HEK293 (cell line): ENCODE results near the gene PINLYP.

Experiments used
- CTCF ChIA-PET: fragments of 350-600 bp; formaldehyde crosslinking; extraction: SDS; loops from one replicate; lab custom pipeline; 2021; ENCODE audit warnings: antibody characterized with exemption; lab: Yijun Ruan, JAX
- POLR2A ChIA-PET: fragments of 300-600 bp; formaldehyde crosslinking; extraction: SDS; loops from one replicate; lab custom pipeline; 2020; ENCODE audit warnings: antibody characterized with exemption, inconsistent platforms; lab: Yijun Ruan, JAX
- H3K27ac ChIP-seq: fragments of 200-500 bp; sonication (Bioruptor generic); 2 replicates; pipeline ENCODE4 v1.5.1; 2014; ENCODE audit warnings: low read depth, low read length, control low read depth, inconsistent platforms; ENCODE audit errors: extremely low read depth
- H3K36me3 ChIP-seq, 2 experiments: fragments of 200-500 bp in 1 of 2; sonication (Bioruptor generic) in 1 of 2; 1 replicate in 1 of 2; 2 replicates in 1 of 2; pipeline ENCODE4 v1.5.1; 2014 to 2017; ENCODE audit warnings: inconsistent platforms in 2 of 2, low read length in 2 of 2; ENCODE audit not compliant: control insufficient read depth in 2 of 2, insufficient read depth in 1 of 2
- H3K4me1 ChIP-seq: fragments of 200-500 bp; sonication (Bioruptor generic); 2 replicates; pipeline ENCODE4 v1.5.1; 2014; ENCODE audit warnings: mild to moderate bottlenecking, low read length, inconsistent platforms; ENCODE audit not compliant: control insufficient read depth, insufficient read depth
- H3K4me3 ChIP-seq: 2 replicates; pipeline ENCODE4 v1.5.1; 2011; ENCODE audit warnings: low read depth, mild to moderate bottlenecking, control low read depth, low read length, moderate library complexity
- H3K9me3 ChIP-seq: fragments of 200-500 bp; sonication (Bioruptor generic); 2 replicates; pipeline ENCODE4 v1.5.1; 2014; ENCODE audit warnings: low read depth, low read length, inconsistent platforms; ENCODE audit not compliant: control insufficient read depth, insufficient read depth
- BCL6B ChIP-seq: fragments of 450-650 bp; formaldehyde crosslinking; IDR thresholded peaks from 2 replicates; pipeline ENCODE4 v1.5.1; 2017; ENCODE audit warnings: missing biosample characterization, missing genetic modification characterization
- GLIS2 ChIP-seq: fragments of 450-650 bp; formaldehyde crosslinking; IDR thresholded peaks from 2 replicates; pipeline ENCODE4 v1.5.1; 2016; ENCODE audit warnings: missing biosample characterization, missing genetic modification characterization
- KLF8 ChIP-seq: fragments of 450-650 bp; formaldehyde crosslinking; IDR thresholded peaks from 2 replicates; pipeline ENCODE4 v1.5.1; 2016; ENCODE audit warnings: missing biosample characterization, missing genetic modification characterization
- MEIS1 ChIP-seq: sonication (generic); formaldehyde crosslinking; IDR thresholded peaks from 2 replicates; pipeline ENCODE4 v1.8.1; 2022; ENCODE audit warnings: missing genetic modification reagents, mild to moderate bottlenecking, borderline replicate concordance
- REST ChIP-seq: fragments of 450-650 bp; formaldehyde crosslinking; IDR thresholded peaks from 2 replicates; pipeline ENCODE4 v1.5.1; 2016; ENCODE audit warnings: missing biosample characterization, missing genetic modification characterization
- ZBTB17 ChIP-seq: fragments of 450-650 bp; formaldehyde crosslinking; IDR thresholded peaks from 2 replicates; pipeline ENCODE4 v1.5.1; 2016; ENCODE audit warnings: missing biosample characterization, missing genetic modification characterization
- ZBTB20 ChIP-seq: fragments of 450-650 bp; formaldehyde crosslinking; IDR thresholded peaks from 2 replicates; pipeline ENCODE4 v1.5.1; 2016; ENCODE audit warnings: missing biosample characterization, missing genetic modification characterization
- ZEB2 ChIP-seq: fragments of 450-650 bp; formaldehyde crosslinking; IDR thresholded peaks from 2 replicates; pipeline ENCODE4 v1.5.1; 2016; ENCODE audit warnings: missing biosample characterization, missing genetic modification characterization
- ZNF114 ChIP-seq: fragments of 450-650 bp; formaldehyde crosslinking; IDR thresholded peaks from 2 replicates; pipeline ENCODE4 v1.5.0; 2017; ENCODE audit warnings: missing biosample characterization, missing genetic modification characterization
- ZNF341 ChIP-seq: fragments of 450-650 bp; formaldehyde crosslinking; IDR thresholded peaks from 2 replicates; pipeline ENCODE4; 2016; ENCODE audit warnings: low read depth, missing biosample characterization, missing genetic modification characterization
- ZNF362 ChIP-seq: fragments of 450-650 bp; formaldehyde crosslinking; IDR thresholded peaks from 2 replicates; pipeline ENCODE4 v1.5.1; 2016; ENCODE audit warnings: missing biosample characterization, missing genetic modification characterization
- ZNF391 ChIP-seq: fragments of 450-650 bp; formaldehyde crosslinking; IDR thresholded peaks from 2 replicates; pipeline ENCODE4 v1.5.1; 2016; ENCODE audit warnings: low read depth, missing biosample characterization, missing genetic modification characterization, borderline replicate concordance
- ZNF561 ChIP-seq: fragments of 450-650 bp; IDR thresholded peaks from 2 replicates; pipeline ENCODE4 v1.5.1; 2018; ENCODE audit warnings: missing biosample characterization, missing genetic modification characterization, borderline replicate concordance
- ZNF610 ChIP-seq: fragments of 450-650 bp; formaldehyde crosslinking; IDR thresholded peaks from 2 replicates; pipeline ENCODE4 v1.5.1; 2016; ENCODE audit warnings: missing biosample characterization, missing genetic modification characterization, borderline replicate concordance
- ZNF660 ChIP-seq: fragments of 450-650 bp; IDR thresholded peaks from 2 replicates; pipeline ENCODE4 v1.5.1; 2018; ENCODE audit warnings: missing biosample characterization, mild to moderate bottlenecking, missing genetic modification characterization
- ZNF692 ChIP-seq: fragments of 450-650 bp; formaldehyde crosslinking; IDR thresholded peaks from 2 replicates; pipeline ENCODE4 v1.5.1; 2016; ENCODE audit warnings: missing biosample characterization, missing genetic modification characterization
- ZNF704 ChIP-seq: fragments of 450-650 bp; formaldehyde crosslinking; IDR thresholded peaks from 2 replicates; pipeline ENCODE4 v1.5.1; 2016; ENCODE audit warnings: missing biosample characterization, missing genetic modification characterization
- ZNF837 ChIP-seq: fragments of 450-650 bp; formaldehyde crosslinking; IDR thresholded peaks from 2 replicates; pipeline ENCODE4 v1.5.1; 2016; ENCODE audit warnings: missing biosample characterization, missing genetic modification characterization
- ZSCAN4 ChIP-seq: fragments of 450-650 bp; formaldehyde crosslinking; IDR thresholded peaks from 2 replicates; pipeline ENCODE4 v1.5.1; 2017; ENCODE audit warnings: missing biosample characterization, missing genetic modification characterization
- ZXDB ChIP-seq: fragments of 450-650 bp; formaldehyde crosslinking; IDR thresholded peaks from 2 replicates; pipeline ENCODE4 v1.5.1; 2016; ENCODE audit warnings: missing biosample characterization, missing genetic modification characterization
- TF ChIP-seq, protein P1 (sequence below): fragments of 450-650 bp; formaldehyde crosslinking; IDR thresholded peaks from 2 replicates; pipeline ENCODE4 v1.5.1; 2016; ENCODE audit warnings: missing biosample characterization, missing genetic modification characterization

Gene PINLYP

GRCh38 chr19:43532962-43533545 lies 42.5 kb upstream of the PINLYP start, which contains the start of gene ZNF575 (continued):
- TF ChIP-seq REST (tag by site-specific recombination) (no peak), ZBTB20 (0 out of 2 replicates have a peak, but pooled peaks have one; percentile 15), BCL6B (tag by site-specific recombination) (no peak), ZNF114 (no peak), ZNF561 (peak; percentile 92), ZNF837 (tag by site-specific recombination) (no peak)
- TF ChIP-seq, all 188 proteins: peak for 40

GRCh38 chr19:43533546-43534304 lies 41.9 kb upstream of the PINLYP start:
- H3K36me3 ChIP-seq = peaks cover 29 to 30% of the 10 kb centered on the region in 2 experiments
- peaks cover 21% of the 10 kb centered on the region for H3K4me1 ChIP-seq
- H3K9me3 ChIP-seq = no peaks in the 10 kb centered on the region
- H3K4me3 ChIP-seq = peak overlapping the region; percentile 4
- ChIA-PET POLR2A (interaction anchor here (0.5 to 2.2 kb wide), 14 partner anchors 9 to 673 kb away, joined by 3 to 25 read pairs (median 6); partner anchors contain the start of genes IRGQ, PHLDB3 and ZNF576), CTCF (interaction anchor here (0.5 to 13.6 kb wide), 9 partner anchors 11 to 118 kb away, joined by 3 to 138 read pairs (median 7); partner anchors contain the start of gene LYPD3)
- H3K27ac ChIP-seq = peak overlapping the region; percentile 73
- TF ChIP-seq ZSCAN4 (tag by site-specific recombination) (no peak), ZNF341 (tag by site-specific recombination) (peak; percentile 51; the same call in 1 of the 2 replicates), GLIS2 (peak; percentile 89; the same call in 1 of the 2 replicates), ZBTB17 (tag by site-specific recombination) (peak; percentile 38; the same call in 1 of the 2 replicates), ZNF704 (tag by site-specific recombination) (no peak), KLF8 (tag by site-specific recombination) (peak; percentile 82), ZNF610 (tag by site-specific recombination) (no peak), MEIS1 (CRISPR knock-in tag) (no peak), ZEB2 (peak; percentile 70), ZXDB (tag by site-specific recombination) (peak; percentile 42), ZNF391 (no peak), ZNF362 (tag by site-specific recombination) (peak; percentile 89; the same call in 1 of the 2 replicates), ZNF692 (tag by site-specific recombination) (peak; percentile 82), ZNF561 (peak; percentile 99), ZNF660 (tag by site-specific recombination) (peak; percentile 82)
- TF ChIP-seq, protein P1, sequence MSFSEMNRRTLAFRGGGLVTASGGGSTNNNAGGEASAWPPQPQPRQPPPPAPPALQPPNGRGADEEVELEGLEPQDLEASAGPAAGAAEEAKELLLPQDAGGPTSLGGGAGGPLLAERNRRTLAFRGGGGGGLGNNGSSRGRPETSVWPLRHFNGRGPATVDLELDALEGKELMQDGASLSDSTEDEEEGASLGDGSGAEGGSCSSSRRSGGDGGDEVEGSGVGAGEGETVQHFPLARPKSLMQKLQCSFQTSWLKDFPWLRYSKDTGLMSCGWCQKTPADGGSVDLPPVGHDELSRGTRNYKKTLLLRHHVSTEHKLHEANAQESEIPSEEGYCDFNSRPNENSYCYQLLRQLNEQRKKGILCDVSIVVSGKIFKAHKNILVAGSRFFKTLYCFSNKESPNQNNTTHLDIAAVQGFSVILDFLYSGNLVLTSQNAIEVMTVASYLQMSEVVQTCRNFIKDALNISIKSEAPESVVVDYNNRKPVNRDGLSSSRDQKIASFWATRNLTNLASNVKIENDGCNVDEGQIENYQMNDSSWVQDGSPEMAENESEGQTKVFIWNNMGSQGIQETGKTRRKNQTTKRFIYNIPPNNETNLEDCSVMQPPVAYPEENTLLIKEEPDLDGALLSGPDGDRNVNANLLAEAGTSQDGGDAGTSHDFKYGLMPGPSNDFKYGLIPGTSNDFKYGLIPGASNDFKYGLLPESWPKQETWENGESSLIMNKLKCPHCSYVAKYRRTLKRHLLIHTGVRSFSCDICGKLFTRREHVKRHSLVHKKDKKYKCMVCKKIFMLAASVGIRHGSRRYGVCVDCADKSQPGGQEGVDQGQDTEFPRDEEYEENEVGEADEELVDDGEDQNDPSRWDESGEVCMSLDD = peak; percentile 72
